Neural progenitor cell (in vitro differentiated cells): ENCODE results near the gene DEGS2. TPM values are rescaled to one million over a fixed set of nuclear protein-coding genes. Genes with fewer than 3 reads are reported as not detected.

ENCODE experiments used
- DNase-seq: peaks from one replicate; pipeline ENCODE4 v3.0.0-alpha.2; 2016; ENCODE audit warnings: low spot score
- H2AFZ ChIP-seq: fragments of 200-600 bp; sonication (generic); replicated peaks from 2 replicates; pipeline ENCODE4 v1.6.1; 2016; ENCODE audit warnings: antibody characterized with exemption
- H3F3A ChIP-seq: fragments of 200-600 bp; sonication (generic); 2 replicates; pipeline ENCODE4 v1.6.1; 2016; ENCODE audit warnings: antibody characterized with exemption, low read depth
- H3K27ac ChIP-seq: fragments of 200-600 bp; sonication (generic); 2 replicates; pipeline ENCODE4 v1.5.1; 2016; ENCODE audit warnings: mild to moderate bottlenecking
- H3K27me3 ChIP-seq: fragments of 200-600 bp; sonication (generic); 2 replicates; pipeline ENCODE4 v1.6.1; 2016; ENCODE audit warnings: mild to moderate bottlenecking, moderate library complexity
- H3K36me3 ChIP-seq: fragments of 200-600 bp; sonication (generic); 2 replicates; pipeline ENCODE4 v1.5.1; 2016
- H3K4me1 ChIP-seq: fragments of 200-600 bp; sonication (generic); 2 replicates; pipeline ENCODE4 v1.6.1; 2016; ENCODE audit warnings: mixed run types
- H3K4me2 ChIP-seq: fragments of 200-600 bp; sonication (generic); 2 replicates; pipeline ENCODE4 v1.6.1; 2016
- H3K4me3 ChIP-seq: fragments of 200-600 bp; sonication (generic); 2 replicates; pipeline ENCODE4 v1.5.1; 2016
- H3K79me2 ChIP-seq: fragments of 200-600 bp; sonication (generic); 2 replicates; pipeline ENCODE4 v1.6.1; 2016; ENCODE audit warnings: low read depth
- H3K9ac ChIP-seq: fragments of 200-600 bp; sonication (generic); 2 replicates; pipeline ENCODE4 v1.6.1; 2016
- H3K9me3 ChIP-seq: fragments of 200-600 bp; sonication (generic); 2 replicates; pipeline ENCODE4 v1.5.1; 2016; ENCODE audit warnings: low read depth
- H4K20me1 ChIP-seq: fragments of 200-600 bp; sonication (generic); 2 replicates; pipeline ENCODE4 v1.6.1; 2016; ENCODE audit warnings: low read depth
- H3K27ac Mint-ChIP-seq: 3 replicates; pipeline ENCODE4 v1.8.0; 2021; ENCODE audit warnings: mixed read lengths
- H3K27me3 Mint-ChIP-seq: 2 replicates; pipeline ENCODE4 v1.8.0; 2022; ENCODE audit warnings: low read depth, mild to moderate bottlenecking, inconsistent platforms, moderate library complexity, mixed read lengths; ENCODE audit not compliant: insufficient read depth
- H3K36me3 Mint-ChIP-seq: 3 replicates; pipeline ENCODE4 v1.8.0; 2021; ENCODE audit warnings: mixed read lengths
- H3K4me1 Mint-ChIP-seq: 3 replicates; pipeline ENCODE4 v1.8.0; 2021; ENCODE audit warnings: mixed read lengths
- H3K4me3 Mint-ChIP-seq: 3 replicates; pipeline ENCODE4 v1.8.0; 2021; ENCODE audit warnings: mild to moderate bottlenecking, moderate library complexity, mixed read lengths
- H3K9me3 Mint-ChIP-seq: 3 replicates; pipeline ENCODE4 v1.8.0; 2020; ENCODE audit warnings: mixed read lengths
- EZH2 ChIP-seq: fragments of 200-600 bp; sonication (generic); IDR thresholded peaks from 2 replicates; pipeline ENCODE4 v1.6.1; 2017; ENCODE audit warnings: antibody characterized with exemption, mild to moderate bottlenecking, moderate library complexity
- EZH2phosphoT487 ChIP-seq: fragments of 200-600 bp; sonication (generic); IDR thresholded peaks from 2 replicates; pipeline ENCODE4 v1.6.1; 2017; ENCODE audit warnings: antibody characterized with exemption
- total RNA-seq: library from RNA; depleted of rRNA; stranded (reverse); fragments of >200 nt; gene quantifications from 2 replicates; pipeline ENCODE4 v1.2.3, GENCODE V29; 2015; ENCODE audit warnings: low replicate concordance
- TF ChIP-seq, protein P1 (sequence below): fragments of 200-600 bp; sonication (generic); IDR thresholded peaks from 2 replicates; pipeline ENCODE4 v1.5.1; 2017; ENCODE audit warnings: antibody characterized with exemption, mild to moderate bottlenecking

DEGS2 gene
- total RNA-seq, 1 donor from 2014 or later: not detected

DNA sequence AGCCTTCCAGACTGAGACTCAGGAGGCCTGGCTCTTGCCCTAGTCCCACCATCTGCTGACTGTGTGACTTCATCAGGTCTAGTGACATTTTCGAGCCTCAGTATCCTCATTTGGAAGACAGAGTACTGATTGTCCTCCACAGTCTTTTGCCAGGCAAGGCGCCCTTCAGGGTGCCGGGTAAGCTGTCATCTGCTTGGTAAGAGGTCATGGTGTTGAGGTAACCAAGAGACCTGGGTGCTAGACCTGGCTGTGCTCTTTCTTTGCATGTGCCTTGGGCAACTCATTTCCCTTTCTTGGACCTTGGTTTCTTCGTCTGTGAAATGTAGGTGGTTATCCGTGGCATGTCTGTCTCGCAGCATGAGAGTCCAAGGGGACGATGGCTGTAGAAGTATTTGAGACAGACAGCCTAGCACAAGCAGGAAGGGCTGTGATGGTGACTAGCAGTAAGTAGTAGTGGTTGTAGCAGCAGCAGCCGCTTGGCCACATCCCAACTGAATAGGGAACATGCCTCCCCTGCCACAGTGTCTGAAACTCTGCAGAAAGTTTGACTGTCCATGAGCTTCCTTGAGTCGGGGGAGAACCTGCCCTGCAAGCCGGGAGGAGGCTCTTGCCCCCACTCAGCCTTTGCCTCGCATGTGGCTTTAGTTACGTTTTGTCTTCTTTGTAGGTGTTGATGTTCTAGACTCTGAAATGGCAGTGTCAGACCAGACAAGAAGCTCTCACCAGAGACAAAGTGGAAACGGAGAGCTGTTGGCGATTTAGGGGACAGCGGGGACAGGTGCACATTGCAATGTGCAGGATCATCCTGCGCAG lies 53.9 kb downstream of the DEGS2 start:
- no peak for DNase-seq
- H3K4me1 ChIP-seq: no peaks in the 10 kb centered on the region
- TF ChIP-seq EZH2 (no peak), EZH2phosphoT487 (no peak)
- TF ChIP-seq, protein P1, sequence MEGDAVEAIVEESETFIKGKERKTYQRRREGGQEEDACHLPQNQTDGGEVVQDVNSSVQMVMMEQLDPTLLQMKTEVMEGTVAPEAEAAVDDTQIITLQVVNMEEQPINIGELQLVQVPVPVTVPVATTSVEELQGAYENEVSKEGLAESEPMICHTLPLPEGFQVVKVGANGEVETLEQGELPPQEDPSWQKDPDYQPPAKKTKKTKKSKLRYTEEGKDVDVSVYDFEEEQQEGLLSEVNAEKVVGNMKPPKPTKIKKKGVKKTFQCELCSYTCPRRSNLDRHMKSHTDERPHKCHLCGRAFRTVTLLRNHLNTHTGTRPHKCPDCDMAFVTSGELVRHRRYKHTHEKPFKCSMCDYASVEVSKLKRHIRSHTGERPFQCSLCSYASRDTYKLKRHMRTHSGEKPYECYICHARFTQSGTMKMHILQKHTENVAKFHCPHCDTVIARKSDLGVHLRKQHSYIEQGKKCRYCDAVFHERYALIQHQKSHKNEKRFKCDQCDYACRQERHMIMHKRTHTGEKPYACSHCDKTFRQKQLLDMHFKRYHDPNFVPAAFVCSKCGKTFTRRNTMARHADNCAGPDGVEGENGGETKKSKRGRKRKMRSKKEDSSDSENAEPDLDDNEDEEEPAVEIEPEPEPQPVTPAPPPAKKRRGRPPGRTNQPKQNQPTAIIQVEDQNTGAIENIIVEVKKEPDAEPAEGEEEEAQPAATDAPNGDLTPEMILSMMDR: no peak
- H3K9me3 ChIP-seq: no peaks in the 10 kb centered on the region
- no peaks in the 10 kb centered on the region for H3K27me3 ChIP-seq
- H2AFZ ChIP-seq: no peak overlapping the region
- Mint-ChIP-seq H3K27me3 (peaks cover 7% of the 10 kb centered on the region), H3K9me3 (peaks cover 2% of the 10 kb centered on the region), H3K4me3 (no peak overlapping the region), H3K27ac (no peak overlapping the region), H3K4me1 (peaks cover 15% of the 10 kb centered on the region), H3K36me3 (peaks cover 10% of the 10 kb centered on the region)
- H3K9ac ChIP-seq: no peak overlapping the region
- H3K4me3 ChIP-seq: no peak overlapping the region
- no peaks in the 10 kb centered on the region for H3F3A ChIP-seq
- H3K4me2 ChIP-seq: no peak overlapping the region
- H3K27ac ChIP-seq: no peak overlapping the region
- H3K79me2 ChIP-seq: no peaks in the 10 kb centered on the region
- peaks cover 15% of the 10 kb centered on the region for H4K20me1 ChIP-seq
- no peaks in the 10 kb centered on the region for H3K36me3 ChIP-seq

DNA sequence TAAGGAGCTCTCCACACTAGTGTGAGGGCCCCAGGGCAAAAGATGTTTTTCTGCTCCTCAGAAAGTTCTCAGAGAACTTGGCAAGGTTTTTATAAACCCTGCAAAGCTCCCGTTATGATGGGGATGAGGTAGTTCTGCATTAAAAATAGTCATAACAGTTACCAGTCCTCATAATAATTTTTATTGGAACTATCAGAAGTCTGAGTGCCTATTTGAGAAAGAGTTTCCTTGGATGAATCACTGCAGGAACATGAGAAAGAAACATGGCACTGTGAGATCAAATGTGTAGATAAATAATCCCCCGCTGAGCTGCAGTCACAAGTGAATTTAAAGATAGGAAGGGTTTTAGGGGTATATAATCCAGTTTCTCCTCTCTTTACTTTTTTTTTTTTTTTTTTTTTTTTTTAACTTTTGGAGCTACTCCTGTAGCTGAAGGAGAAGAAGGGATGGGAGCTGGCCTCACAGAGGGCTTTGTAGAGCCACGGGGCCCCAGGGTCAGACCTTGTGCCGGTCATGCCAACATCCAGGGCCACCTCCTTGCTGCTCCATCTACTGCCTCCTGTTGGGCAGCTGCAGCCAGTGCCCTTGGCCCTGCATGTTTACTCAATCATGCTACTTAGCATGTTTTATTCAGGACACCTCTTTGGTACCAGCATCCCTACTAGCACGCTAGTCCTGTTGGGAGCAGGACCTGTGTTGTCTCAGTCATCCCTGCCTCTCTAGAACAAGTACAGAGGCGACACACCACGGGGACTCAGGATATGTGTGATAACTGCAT lies 54.7 kb downstream of the DEGS2 start:
- no peaks in the 10 kb centered on the region for H3K36me3 ChIP-seq
- Mint-ChIP-seq H3K4me3 (no peak overlapping the region), H3K4me1 (peaks cover 15% of the 10 kb centered on the region), H3K27ac (no peak overlapping the region), H3K27me3 (peaks cover 7% of the 10 kb centered on the region), H3K36me3 (peaks cover 15% of the 10 kb centered on the region), H3K9me3 (peaks cover 2% of the 10 kb centered on the region)
- no peaks in the 10 kb centered on the region for H3K4me1 ChIP-seq
- H3K4me3 ChIP-seq: no peak overlapping the region
- no peaks in the 10 kb centered on the region for H3K9me3 ChIP-seq
- no peak overlapping the region for H3K27ac ChIP-seq
- H3K4me2 ChIP-seq: no peak overlapping the region
- H3K9ac ChIP-seq: no peak overlapping the region
- TF ChIP-seq EZH2phosphoT487: no peak
- TF ChIP-seq, protein P1: peak; percentile 7
- H2AFZ ChIP-seq: no peak overlapping the region
- no peaks in the 10 kb centered on the region for H3K27me3 ChIP-seq
- H4K20me1 ChIP-seq: peaks cover 15% of the 10 kb centered on the region
- H3K79me2 ChIP-seq: no peaks in the 10 kb centered on the region
- no peaks in the 10 kb centered on the region for H3F3A ChIP-seq
- DNase-seq: no peak

DNA sequence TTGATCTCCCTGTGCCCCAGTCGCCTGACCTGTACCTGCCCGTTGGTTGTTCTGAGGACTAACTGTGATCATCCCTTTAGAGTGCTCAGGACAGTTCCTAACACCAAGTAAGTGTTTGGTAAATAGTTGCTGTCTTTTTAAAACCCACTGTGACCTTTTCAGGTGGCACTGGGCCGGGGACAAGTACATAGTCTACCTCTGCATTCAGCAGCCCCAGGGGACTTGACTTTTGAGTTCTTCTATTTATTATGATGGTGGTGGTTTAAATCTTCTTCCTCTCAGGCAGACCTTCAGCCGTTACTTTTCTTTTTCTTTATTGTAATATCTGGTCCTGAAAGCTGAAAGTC lies 55.5 kb downstream of the DEGS2 start:
- DNase-seq: no peak
- Histone ChIP-seq H3K9me3 (no peaks in the 10 kb centered on the region), H3K79me2 (no peaks in the 10 kb centered on the region), H3K4me3 (no peak overlapping the region), H3K4me2 (no peak overlapping the region), H3K4me1 (no peaks in the 10 kb centered on the region), H3K9ac (no peak overlapping the region), H4K20me1 (peaks cover 10% of the 10 kb centered on the region), H3F3A (no peaks in the 10 kb centered on the region), H3K27me3 (no peaks in the 10 kb centered on the region), H3K27ac (no peak overlapping the region), H2AFZ (no peak overlapping the region), H3K36me3 (no peaks in the 10 kb centered on the region)
- H3K4me3 Mint-ChIP-seq: no peak overlapping the region
- no peak overlapping the region for H3K27ac Mint-ChIP-seq
- H3K36me3 Mint-ChIP-seq: peaks cover 15% of the 10 kb centered on the region
- TF ChIP-seq EZH2phosphoT487 (no peak), EZH2 (no peak)
- TF ChIP-seq, protein P1: no peak
- H3K27me3 Mint-ChIP-seq: peaks cover 4% of the 10 kb centered on the region
- H3K4me1 Mint-ChIP-seq: peaks cover 14% of the 10 kb centered on the region
- peaks cover 2% of the 10 kb centered on the region for H3K9me3 Mint-ChIP-seq
